Measurements from ENCODE around the gene KIAA0232. TPM values are rescaled to one million over a fixed set of nuclear protein-coding genes. Genes with fewer than 3 reads are reported as not detected.

Gene KIAA0232
- total and polyA plus RNA-seq, 9 of the 15 experiments (the other 6 are each of a cell fraction or from before 2014, with no cell fraction given) = 3.5 to 17.4 (median 13.0) TPM

GRCh38 chr4:6928081-6928480, 145.6 kb downstream of the KIAA0232 start:
- H3K36me3 ChIP-seq (ENCODE audit: control insufficient read depth, insufficient read depth, low read length) = peaks cover 89% of the 10 kb centered on the region; the same call in 2 of the 3 replicates
- CTCF ChIA-PET (ENCODE audit: low intra/inter-chr PET ratio) = no interaction called here
- peaks cover 88% of the 10 kb centered on the region for H3K79me2 ChIP-seq (ENCODE audit: control insufficient read depth, insufficient read depth, low read length)
- ATAC-seq = no peak
- H3K9me1 ChIP-seq (ENCODE audit: control insufficient read depth, insufficient read depth, low read length) = peaks cover 15% of the 10 kb centered on the region
- POLR2A ChIA-PET = interaction anchor here (2.4 kb wide), 1 partner anchor 16 kb away, joined by 15 read pairs; no protein-coding TSS in a partner anchor
- H2AFZ ChIP-seq (ENCODE audit: low read depth, low read length) = no peak overlapping the region
- intact Hi-C loops (cut with micrococcal nuclease) (no loop called here), in situ Hi-C loops (cut with MboI) (no loop called here)
- peaks cover 28 to 40% of the 10 kb centered on the region in 2 experiments for H3K4me1 ChIP-seq (replicated peaks in 1 of 2; ENCODE audit: control insufficient read depth in 2 of 2, insufficient read depth in 2 of 2, low read length in 2 of 2)
- peaks cover 58% of the 10 kb centered on the region for H4K20me1 ChIP-seq (replicated peaks; ENCODE audit: control insufficient read depth, insufficient read depth, low read length)
- no peak for DNase-seq (ENCODE audit: extremely low read depth in 1 of 4, low spot score in 3 of 4)
- no peak overlapping the region for H3K4me2 ChIP-seq (ENCODE audit: insufficient read depth, low read length)
- H3K9me3 ChIP-seq (replicated peaks; ENCODE audit: control insufficient read depth, insufficient read depth, low read depth, low read length) = no peaks in the 10 kb centered on the region
- WGBS (ENCODE audit: insufficient coverage, low coverage, missing lambda C conversion rate) = 83% methylated on average over 4 of the region's 4 CpGs
- FAIRE-seq = no peak
- H3K27me3 ChIP-seq (ENCODE audit: control insufficient read depth in 2 of 2, insufficient read depth in 2 of 2, low read length in 2 of 2) = no peaks in the 10 kb centered on the region
- H3K9ac ChIP-seq (ENCODE audit: insufficient read depth in 1 of 2, low read depth in 2 of 2, low read length in 2 of 2) = peak overlapping the region in 1 of 2 experiments; percentile 43; a peak in 1 of 4 replicates
- no TSS peak for BruUV-seq (replicated peaks)
- no peak overlapping the region for H3K27ac ChIP-seq (ENCODE audit: extremely low read depth, low read depth, low read length)
- no peak overlapping the region for H3K4me3 ChIP-seq
- TF ChIP-seq KLF16 (IDR thresholded peaks at IDR 0.05) = no peak
- no peak for TF ChIP-seq PCBP1 (IDR thresholded peaks at IDR 0.05; ENCODE audit: low read depth, low read length, poor library complexity, severe bottlenecking)
- TF ChIP-seq MXD1 (CRISPR knock-in tag; IDR thresholded peaks at IDR 0.05; ENCODE audit: borderline replicate concordance, poor library complexity, severe bottlenecking) = no peak
- TF ChIP-seq NCOA6 (IDR thresholded peaks at IDR 0.05) = no peak
- TF ChIP-seq MECOM (CRISPR knock-in tag; IDR thresholded peaks at IDR 0.05) = no peak
- TF ChIP-seq ZC3H4 (CRISPR knock-in tag; IDR thresholded peaks at IDR 0.05; ENCODE audit: borderline replicate concordance) = no peak
- TF ChIP-seq ZNF146 (CRISPR knock-in tag; IDR thresholded peaks at IDR 0.05; ENCODE audit: unreplicated experiment) = no peak
- no peak for TF ChIP-seq ZNF212 (CRISPR knock-in tag; IDR thresholded peaks at IDR 0.05)
- TF ChIP-seq CGGBP1 (CRISPR knock-in tag; IDR thresholded peaks at IDR 0.05) = no peak
- TF ChIP-seq ZMIZ1 (IDR thresholded peaks at IDR 0.05; ENCODE audit: low read depth in 2 of 2, low read length in 2 of 2) = no peak
- TF ChIP-seq ETS1 (conservative IDR thresholded peaks at IDR 0.05; ENCODE audit: control insufficient read depth, low read depth, low read length) = no peak
- no peak for TF ChIP-seq SIRT6 (IDR thresholded peaks at IDR 0.05; ENCODE audit: low read depth, low read length)
- no peak for TF ChIP-seq ZBED1 (IDR thresholded peaks at IDR 0.05)
- TF ChIP-seq ZNF395 (CRISPR knock-in tag; IDR thresholded peaks at IDR 0.05) = no peak
- no peak for TF ChIP-seq MAFG (tag; conservative IDR thresholded peaks at IDR 0.05)

Data from K562 (cell line).